Measurements from ENCODE around the gene TENT5C. TPM values are rescaled to one million over a fixed set of nuclear protein-coding genes. Genes with fewer than 3 reads are reported as not detected.
A peak's percentile ranks its signal among the peaks of the same experiment; 100 is the strongest.

The TENT5C gene
- total and polyA plus RNA-seq, 7 experiments from 2014 or later = 0.91 to 47.0 (median 3.9) TPM

DNA sequence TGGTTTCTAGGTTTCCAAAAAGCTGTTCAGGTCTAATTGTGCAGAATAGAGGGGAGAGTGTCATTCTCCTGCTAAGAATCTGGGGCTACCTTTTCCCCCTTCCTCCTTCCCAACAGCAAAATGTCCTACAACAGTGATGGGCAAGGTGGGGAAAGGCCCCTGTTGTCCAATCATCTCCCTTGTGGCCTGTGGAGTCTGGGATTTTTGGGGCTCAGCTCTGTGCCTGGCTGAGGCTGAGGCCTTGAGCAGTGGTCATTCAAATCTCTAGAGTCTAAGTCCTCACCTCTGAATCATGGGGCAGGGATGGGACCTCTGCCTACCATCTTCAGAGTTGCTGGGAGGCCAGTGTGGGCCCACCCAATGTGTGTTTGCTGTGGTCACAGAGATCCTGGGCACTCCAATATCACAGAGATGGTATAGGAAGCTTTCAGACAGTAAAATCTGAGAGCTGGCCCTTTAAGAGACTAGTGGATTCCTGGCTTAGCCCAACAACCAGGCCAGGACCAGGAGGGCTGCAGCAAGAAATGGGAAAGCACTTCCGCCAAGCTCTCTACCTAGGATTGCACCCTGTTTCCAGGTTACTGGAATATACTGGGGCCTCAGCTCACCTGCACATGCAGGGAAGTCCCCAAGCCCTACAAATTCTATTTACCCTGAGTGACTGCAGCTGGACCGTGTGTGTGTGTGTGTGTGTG lies 28.5 kb upstream of the TENT5C start:
- Mint-ChIP-seq H3K4me1 (peaks cover 7 to 15% (median 10%) of the 10 kb centered on the region in 7 donors), H3K27ac (no peak overlapping the region), H3K4me3 (no peak overlapping the region), H3K36me3 (no peaks in the 10 kb centered on the region), H3K9me3 (no peaks in the 10 kb centered on the region), H3K27me3 (no peaks in the 10 kb centered on the region)
- no peaks in the 10 kb centered on the region for H3K9me3 ChIP-seq (ENCODE audit: control insufficient read depth in 2 of 3, low read length in 3 of 3)
- intact Hi-C loops (cut with micrococcal nuclease) = no loop called here
- DNase-seq (no peak), ATAC-seq (no peak)
- H3K27me3 ChIP-seq (ENCODE audit: control insufficient read depth in 2 of 2, insufficient read depth in 2 of 2, low read length in 2 of 2) = no peaks in the 10 kb centered on the region
- POLR2A ChIA-PET = no interaction called here
- H3K36me3 ChIP-seq (ENCODE audit: control insufficient read depth in 2 of 3, insufficient read depth in 3 of 3, low read length in 3 of 3) = no peaks in the 10 kb centered on the region
- no peak overlapping the region for H3K27ac ChIP-seq (ENCODE audit: low read depth, low read length)
- peaks cover 11 to 14% of the 10 kb centered on the region in 2 donors for H3K4me1 ChIP-seq (ENCODE audit: control insufficient read depth in 2 of 2, insufficient read depth in 2 of 2, low read length in 2 of 2)
- CTCF ChIA-PET = interaction anchor here (0.6 to 0.8 kb wide), 2 partner anchors 81 to 181 kb away, joined by 3 to 5 read pairs; no protein-coding TSS in a partner anchor
- no peak overlapping the region for H3K4me3 ChIP-seq (ENCODE audit: low read length)

DNA sequence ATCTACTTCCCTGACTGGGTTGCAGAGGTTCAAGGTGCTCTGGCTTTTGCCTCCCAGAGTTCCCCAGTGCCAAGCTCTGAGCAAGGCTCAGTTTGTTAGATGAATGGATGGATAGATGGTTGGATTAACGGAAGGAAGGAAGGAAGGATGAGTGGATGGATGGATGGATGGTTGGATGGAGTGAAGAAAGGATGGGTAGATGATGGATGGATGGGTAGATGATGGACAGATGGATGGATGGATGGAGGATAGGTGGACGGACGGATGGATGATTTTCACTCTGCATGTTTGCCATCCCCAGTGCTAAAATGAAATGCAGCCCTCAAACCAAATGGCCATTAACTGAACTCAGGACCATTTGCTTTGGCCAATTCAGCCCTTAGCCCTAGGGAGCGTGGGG lies 27.4 kb upstream of the TENT5C start:
- POLR2A ChIA-PET = no interaction called here
- Mint-ChIP-seq H3K4me1 (peaks cover 0 to 5% (median 0%) of the 10 kb centered on the region in 7 donors), H3K27me3 (no peaks in the 10 kb centered on the region), H3K9me3 (peaks cover 0 to 2% (median 0%) of the 10 kb centered on the region in 11 donors), H3K36me3 (no peaks in the 10 kb centered on the region), H3K4me3 (no peak overlapping the region), H3K27ac (peak overlapping the region in 1 of 9 donors; percentile 16)
- intact Hi-C loops (cut with micrococcal nuclease) = no loop called here
- DNase-seq (no peak), ATAC-seq (no peak)
- CTCF ChIA-PET = no interaction called here
- H3K36me3 ChIP-seq (ENCODE audit: control insufficient read depth in 2 of 3, insufficient read depth in 3 of 3, low read length in 3 of 3) = no peaks in the 10 kb centered on the region
- no peaks in the 10 kb centered on the region for H3K27me3 ChIP-seq (ENCODE audit: control insufficient read depth in 2 of 2, insufficient read depth in 2 of 2, low read length in 2 of 2)
- peaks cover under 1 to 2% of the 10 kb centered on the region in 2 donors for H3K4me1 ChIP-seq (ENCODE audit: control insufficient read depth in 2 of 2, insufficient read depth in 2 of 2, low read length in 2 of 2)
- no peak overlapping the region for H3K4me3 ChIP-seq (ENCODE audit: low read length)
- H3K27ac ChIP-seq (ENCODE audit: low read depth, low read length) = no peak overlapping the region
- H3K9me3 ChIP-seq (ENCODE audit: control insufficient read depth in 2 of 3, low read length in 3 of 3) = no peaks in the 10 kb centered on the region

DNA sequence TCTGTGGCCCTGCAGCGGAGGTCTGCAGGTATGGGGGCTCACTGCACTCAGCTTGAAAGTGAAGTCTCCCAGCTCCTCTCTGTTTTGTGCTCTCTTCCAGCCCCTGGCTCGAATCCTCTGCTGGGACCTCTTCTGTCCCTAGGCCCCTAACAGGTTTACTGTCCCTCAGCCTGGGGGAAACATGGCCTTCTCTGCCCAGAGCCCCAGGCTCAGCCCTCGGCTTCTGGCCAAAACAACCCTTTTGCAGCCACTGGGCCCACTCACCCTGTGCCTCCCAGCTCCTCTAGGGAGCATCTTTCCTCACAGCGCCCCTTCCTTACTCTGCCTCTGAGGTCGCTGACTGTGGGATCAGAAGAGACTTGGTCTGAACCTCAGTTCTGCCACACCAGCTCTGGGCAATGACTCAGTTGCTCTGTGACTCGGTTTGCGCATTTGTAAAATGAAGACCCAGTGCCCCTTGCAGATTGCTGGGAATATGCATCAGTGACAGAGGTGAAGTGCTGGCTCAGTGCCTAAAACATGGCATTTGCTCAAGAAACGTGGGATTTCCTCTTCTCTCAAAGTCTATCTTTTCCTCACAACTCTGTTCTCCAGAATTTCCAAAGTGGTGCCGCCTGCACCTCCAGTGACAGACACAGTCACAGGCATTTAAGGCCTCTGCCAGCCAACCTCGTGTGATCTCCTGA lies 26.5 kb upstream of the TENT5C start:
- H3K4me3 ChIP-seq (ENCODE audit: low read length) = no peak overlapping the region
- ATAC-seq = no peak
- H3K4me1 ChIP-seq (ENCODE audit: control insufficient read depth in 2 of 2, insufficient read depth in 2 of 2, low read length in 2 of 2) = no peaks in the 10 kb centered on the region
- ChIA-PET CTCF (no interaction called here), POLR2A (interaction anchor here (1.6 kb wide), 1 partner anchor 27 kb away, joined by 6 read pairs; the partner anchor contains the start of gene TENT5C)
- no peaks in the 10 kb centered on the region for H3K27me3 ChIP-seq (ENCODE audit: control insufficient read depth in 2 of 2, insufficient read depth in 2 of 2, low read length in 2 of 2)
- H3K36me3 ChIP-seq (ENCODE audit: control insufficient read depth in 2 of 3, insufficient read depth in 3 of 3, low read length in 3 of 3) = no peaks in the 10 kb centered on the region
- Mint-ChIP-seq H3K36me3 (no peaks in the 10 kb centered on the region), H3K27ac (peak overlapping the region in 1 of 9 donors; percentile 59), H3K27me3 (no peaks in the 10 kb centered on the region), H3K9me3 (peaks cover 0 to 2% (median 0%) of the 10 kb centered on the region in 11 donors), H3K4me1 (peaks cover 0 to 5% (median 0%) of the 10 kb centered on the region in 7 donors), H3K4me3 (no peak overlapping the region)
- H3K9me3 ChIP-seq (ENCODE audit: control insufficient read depth in 2 of 3, low read length in 3 of 3) = no peaks in the 10 kb centered on the region
- no peak for DNase-seq
- intact Hi-C loops (cut with micrococcal nuclease) = no loop called here
- no peak overlapping the region for H3K27ac ChIP-seq (ENCODE audit: low read depth, low read length)

DNA sequence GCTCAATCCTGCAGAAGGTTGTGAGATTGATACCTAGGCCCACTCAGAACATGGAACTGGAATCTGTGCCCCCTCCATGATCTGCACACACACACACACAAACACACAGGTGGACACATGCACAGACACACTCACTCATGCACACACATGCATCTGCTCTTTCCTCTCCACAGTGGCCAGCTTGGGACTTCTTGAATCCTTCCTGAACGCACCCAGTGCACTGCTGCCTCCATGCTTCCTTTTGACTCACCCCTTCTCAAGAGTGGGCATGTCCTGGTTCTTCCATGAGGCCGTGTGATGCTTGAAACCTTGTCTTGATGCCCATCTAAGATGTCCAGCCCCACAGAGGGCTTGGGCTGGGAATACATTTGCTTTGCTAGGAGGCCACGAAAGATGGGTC lies 25.4 kb upstream of the TENT5C start:
- intact Hi-C loops (cut with micrococcal nuclease) = no loop called here
- Mint-ChIP-seq H3K36me3 (no peaks in the 10 kb centered on the region), H3K27me3 (no peaks in the 10 kb centered on the region), H3K9me3 (peaks cover 0 to 2% (median 0%) of the 10 kb centered on the region in 11 donors), H3K27ac (no peak overlapping the region), H3K4me3 (no peak overlapping the region), H3K4me1 (peaks cover 0 to 5% (median 0%) of the 10 kb centered on the region in 7 donors)
- ChIA-PET CTCF (interaction anchor here (0.9 kb wide), 1 partner anchor 9 kb away, joined by 3 read pairs; no protein-coding TSS in a partner anchor), POLR2A (interaction anchor here (1.6 kb wide), 1 partner anchor 26 kb away, joined by 6 read pairs; the partner anchor contains the start of gene TENT5C)
- DNase-seq = no peak
- no peak overlapping the region for H3K4me3 ChIP-seq (ENCODE audit: low read length)
- H3K27ac ChIP-seq (ENCODE audit: low read depth, low read length) = no peak overlapping the region
- no peaks in the 10 kb centered on the region for H3K36me3 ChIP-seq (ENCODE audit: control insufficient read depth in 2 of 3, insufficient read depth in 3 of 3, low read length in 3 of 3)
- H3K27me3 ChIP-seq (ENCODE audit: control insufficient read depth in 2 of 2, insufficient read depth in 2 of 2, low read length in 2 of 2) = no peaks in the 10 kb centered on the region
- no peaks in the 10 kb centered on the region for H3K9me3 ChIP-seq (ENCODE audit: control insufficient read depth in 2 of 3, low read length in 3 of 3)
- H3K4me1 ChIP-seq (ENCODE audit: control insufficient read depth in 2 of 2, insufficient read depth in 2 of 2, low read length in 2 of 2) = no peaks in the 10 kb centered on the region
- ATAC-seq = no peak

DNA sequence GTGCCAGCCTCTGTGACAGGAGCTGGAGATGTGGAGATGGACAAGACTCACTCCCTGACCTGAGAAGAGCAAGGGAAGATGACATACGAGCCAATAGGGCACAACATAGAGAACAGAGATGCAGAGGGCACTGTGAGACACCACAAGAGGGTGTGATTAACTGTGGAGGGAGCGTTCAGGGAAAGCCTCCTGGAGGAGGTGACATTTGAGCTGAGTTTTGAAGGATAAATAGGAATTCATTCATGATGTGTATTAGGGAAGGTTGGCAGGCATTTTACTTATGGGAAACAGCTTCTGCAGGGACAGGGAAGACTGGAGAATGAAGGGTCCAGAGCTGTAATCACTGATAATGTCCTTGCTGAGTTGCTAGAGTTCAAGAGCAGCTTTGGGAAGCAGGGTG lies 25.0 kb upstream of the TENT5C start:
- Mint-ChIP-seq H3K36me3 (no peaks in the 10 kb centered on the region), H3K27me3 (no peaks in the 10 kb centered on the region)

DNA sequence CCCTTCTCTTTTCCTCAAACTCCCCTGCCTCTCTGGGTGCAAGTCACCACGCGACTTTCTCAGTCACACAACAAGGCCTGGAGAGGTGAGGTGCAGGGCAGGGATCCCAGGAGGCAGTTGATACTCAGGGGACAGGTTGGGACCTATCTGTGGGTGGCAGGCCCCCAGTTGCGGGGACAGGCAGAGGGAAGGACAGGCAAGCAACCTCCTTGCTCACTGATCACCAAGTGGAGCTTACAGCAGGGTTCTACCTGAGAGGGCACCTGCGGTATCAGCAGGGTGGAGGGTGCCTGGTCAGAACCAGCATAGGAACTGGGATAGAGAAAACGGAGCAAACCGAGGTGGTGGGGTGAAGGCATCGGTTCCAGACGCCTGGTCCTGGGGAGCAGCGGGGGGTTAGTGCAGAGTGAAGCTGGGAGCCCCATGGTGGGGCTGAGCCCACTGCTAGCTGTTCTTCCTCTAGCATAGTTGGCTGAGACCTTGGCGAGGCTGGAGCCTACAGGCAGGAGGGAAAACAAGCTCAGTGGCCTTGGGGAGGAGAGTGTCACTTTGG lies 24.4 kb upstream of the TENT5C start:
- Mint-ChIP-seq H3K27me3 (no peaks in the 10 kb centered on the region), H3K4me1 (peaks cover 0 to 5% (median 0%) of the 10 kb centered on the region in 7 donors), H3K27ac (no peak overlapping the region), H3K36me3 (no peaks in the 10 kb centered on the region), H3K9me3 (peaks cover 0 to 2% (median 0%) of the 10 kb centered on the region in 11 donors), H3K4me3 (no peak overlapping the region)
- no peak overlapping the region for H3K4me3 ChIP-seq (ENCODE audit: low read length)
- no peaks in the 10 kb centered on the region for H3K4me1 ChIP-seq (ENCODE audit: control insufficient read depth in 2 of 2, insufficient read depth in 2 of 2, low read length in 2 of 2)
- H3K27me3 ChIP-seq (ENCODE audit: control insufficient read depth in 2 of 2, insufficient read depth in 2 of 2, low read length in 2 of 2) = no peaks in the 10 kb centered on the region
- no peaks in the 10 kb centered on the region for H3K36me3 ChIP-seq (ENCODE audit: control insufficient read depth in 2 of 3, insufficient read depth in 3 of 3, low read length in 3 of 3)
- ATAC-seq = no peak
- ChIA-PET CTCF (interaction anchor here (0.9 to 1.1 kb wide), 2 partner anchors 8 to 173 kb away, joined by 3 read pairs; no protein-coding TSS in a partner anchor), POLR2A (no interaction called here)
- no peak overlapping the region for H3K27ac ChIP-seq (ENCODE audit: low read depth, low read length)
- no peak for DNase-seq
- H3K9me3 ChIP-seq (ENCODE audit: control insufficient read depth in 2 of 3, low read length in 3 of 3) = no peaks in the 10 kb centered on the region
- intact Hi-C loops (cut with micrococcal nuclease) = no loop called here

More for the DNA sequence above, 25.0 kb upstream of the TENT5C start:
- no peaks in the 10 kb centered on the region for H3K27me3 ChIP-seq (ENCODE audit: control insufficient read depth in 2 of 2, insufficient read depth in 2 of 2, low read length in 2 of 2)
- CTCF ChIA-PET = interaction anchor here (0.9 to 1.1 kb wide), 2 partner anchors 8 to 174 kb away, joined by 3 read pairs; no protein-coding TSS in a partner anchor
- ATAC-seq (no peak), DNase-seq (no peak)
- H3K9me3 ChIP-seq (ENCODE audit: control insufficient read depth in 2 of 3, low read length in 3 of 3) = no peaks in the 10 kb centered on the region
- intact Hi-C loops (cut with micrococcal nuclease) = no loop called here
- H3K4me3 ChIP-seq (ENCODE audit: low read length) = no peak overlapping the region
- no peak overlapping the region for H3K27ac ChIP-seq (ENCODE audit: low read depth, low read length)
- peak overlapping the region in 1 of 9 donors; percentile 41 for H3K27ac Mint-ChIP-seq
- no peak overlapping the region for H3K4me3 Mint-ChIP-seq
- POLR2A ChIA-PET = interaction anchor here (1.6 kb wide), 1 partner anchor 25 kb away, joined by 6 read pairs; the partner anchor contains the start of gene TENT5C
- peaks cover 0 to 5% (median 0%) of the 10 kb centered on the region in 7 donors for H3K4me1 Mint-ChIP-seq
- H3K36me3 ChIP-seq (ENCODE audit: control insufficient read depth in 2 of 3, insufficient read depth in 3 of 3, low read length in 3 of 3) = no peaks in the 10 kb centered on the region
- peaks cover 0 to 2% (median 0%) of the 10 kb centered on the region in 11 donors for H3K9me3 Mint-ChIP-seq
- no peaks in the 10 kb centered on the region for H3K4me1 ChIP-seq (ENCODE audit: control insufficient read depth in 2 of 2, insufficient read depth in 2 of 2, low read length in 2 of 2)
